Measurements from ENCODE around the gene HLA-DOA.

Gene HLA-DOA

GRCh38 chr6:32962213-32962826 is 47.1 kb downstream of the HLA-DOA start:
- DNase-seq, result no peak

GRCh38 chr6:32960563-32960962 is 48.8 kb downstream of the HLA-DOA start:
- no peak for DNase-seq

- no peak for DNase-seq
Measured at GRCh38 chr6:32956176-32956575, 53.2 kb downstream of the HLA-DOA start.

GRCh38 chr6:32954986-32955802 is 54.2 kb downstream of the HLA-DOA start:
- DNase-seq, result peak; percentile 6

GRCh38 chr6:32954267-32954666 is 55.1 kb downstream of the HLA-DOA start:
- no peak for DNase-seq

All from NCI-H774 (cell line).